Measurements from ENCODE around the gene CTSE. TPM values are rescaled to one million over a fixed set of nuclear protein-coding genes. Genes with fewer than 3 reads are reported as not detected.

CTSE gene
- total and polyA plus RNA-seq, 2 of the 13 experiments (the other 11 are each of a cell fraction or from before 2014, with no cell fraction given) = 0.50 to 0.69 TPM

GRCh38 chr1:206048582-206048981, 24.9 kb upstream of the CTSE start:
- H3K4me1 ChIP-seq (ENCODE audit: insufficient read depth, low read length) = peaks cover 48% of the 10 kb centered on the region
- no peaks in the 10 kb centered on the region for H4K20me1 ChIP-seq (ENCODE audit: insufficient read depth, low read length)
- ChIA-PET CTCF (ENCODE audit: low intra/inter-chr PET ratio, low total read pairs) (no interaction called here), POLR2A (interaction anchor here (0.6 to 1.1 kb wide), 6 partner anchors 9 to 299 kb away, joined by 3 to 6 read pairs (median 3); no protein-coding TSS in a partner anchor)
- WGBS (ENCODE audit: low lambda C conversion rate) = 0% methylated on average over 6 of the region's 6 CpGs
- H2AFZ ChIP-seq (ENCODE audit: low read length) = no peak overlapping the region
- H3K27me3 ChIP-seq (ENCODE audit: control insufficient read depth in 1 of 2, insufficient read depth in 2 of 2, low read length in 2 of 2) = no peaks in the 10 kb centered on the region
- FAIRE-seq = peak; percentile 59
- peak overlapping the region; percentile 56 for H3K27ac ChIP-seq (ENCODE audit: extremely low read length, insufficient read depth, low read length)
- no peaks in the 10 kb centered on the region for H3K9me3 ChIP-seq (ENCODE audit: low read length)
- H3K36me3 ChIP-seq (replicated peaks in 1 of 2; ENCODE audit: control insufficient read depth in 1 of 2, insufficient read depth in 2 of 2, low read length in 2 of 2) = no peaks in the 10 kb centered on the region
- ATAC-seq = peak; percentile 85
- no TSS peak for BruUV-seq (replicated peaks)
- H3K79me2 ChIP-seq (ENCODE audit: insufficient read depth, low read length) = peaks cover 8% of the 10 kb centered on the region
- peak; percentile 86 for DNase-seq (ENCODE audit: low spot score)
- in situ Hi-C loops (cut with HindIII; ENCODE audit: extremely low pct_ligation_motif_present, low pct_unique_long_range_greater_than_20kb) (no loop called here), intact Hi-C loops (cut with micrococcal nuclease; ENCODE audit: unreplicated experiment) (no loop called here)
- 0 out of 2 replicates have a peak overlapping the region, but pooled peaks have one; percentile 42 for H3K9ac ChIP-seq (ENCODE audit: insufficient read depth, low read depth, low read length)
- H3K4me2 ChIP-seq (ENCODE audit: low read depth, low read length) = peak overlapping the region; percentile 78
- H3K4me3 ChIP-seq (replicated peaks in 1 of 3; ENCODE audit: insufficient read depth in 1 of 3, low read depth in 2 of 3, low read length in 3 of 3) = peak overlapping the region; percentile 31 to 52 (median 45); a peak in 4 of 6 replicates
- TF ChIP-seq SRSF1 (optimal IDR thresholded peaks at IDR 0.05; ENCODE audit: low read depth, low read length) = no peak
- peak; percentile 80; the same call in 1 of the 2 replicates for TF ChIP-seq ZNF614 (CRISPR knock-in tag; IDR thresholded peaks at IDR 0.05; ENCODE audit: borderline replicate concordance)
- peak; percentile 30; the same call in 1 of the 2 replicates for TF ChIP-seq FOXK1 (CRISPR knock-in tag; IDR thresholded peaks at IDR 0.05; ENCODE audit: borderline replicate concordance, low read depth)
- TF ChIP-seq ZNF501 (CRISPR knock-in tag; IDR thresholded peaks at IDR 0.05) = no peak
- no peak for TF ChIP-seq HNF1A (IDR thresholded peaks at IDR 0.05; ENCODE audit: low read depth)
- TF ChIP-seq HNF1A (CRISPR knock-in tag; IDR thresholded peaks at IDR 0.05; ENCODE audit: borderline replicate concordance) = peak; percentile 17; the same call in 1 of the 2 replicates
- TF ChIP-seq ZGPAT (CRISPR knock-in tag; IDR thresholded peaks at IDR 0.05) = peak; percentile 47; the same call in 1 of the 2 replicates
- no peak for TF ChIP-seq ZNF784 (CRISPR knock-in tag; IDR thresholded peaks at IDR 0.05; ENCODE audit: borderline replicate concordance)
- peak; percentile 98 for TF ChIP-seq HNF4A (CRISPR knock-in tag; IDR thresholded peaks at IDR 0.05)
- TF ChIP-seq SKI (IDR thresholded peaks at IDR 0.05; ENCODE audit: partially characterized antibody) = no peak
- TF ChIP-seq ARID3A (IDR thresholded peaks at IDR 0.05; ENCODE audit: low read depth, low read length) = no peak
- no peak for TF ChIP-seq ARID2 (CRISPR knock-in tag; IDR thresholded peaks at IDR 0.05; ENCODE audit: borderline replicate concordance)
- peak; percentile 52; the same call in 1 of the 2 replicates for TF ChIP-seq ZNF441 (CRISPR knock-in tag; IDR thresholded peaks at IDR 0.05; ENCODE audit: borderline replicate concordance)
- no peak for TF ChIP-seq ZNF232 (CRISPR knock-in tag; IDR thresholded peaks at IDR 0.05; ENCODE audit: borderline replicate concordance)
- TF ChIP-seq TBX3 (IDR thresholded peaks at IDR 0.05; ENCODE audit: borderline replicate concordance) = no peak
- TF ChIP-seq ZC3H4 (CRISPR knock-in tag; IDR thresholded peaks at IDR 0.05; ENCODE audit: borderline replicate concordance) = no peak
- TF ChIP-seq TAF15 (IDR thresholded peaks at IDR 0.05; ENCODE audit: low read depth, low read length, poor library complexity, severe bottlenecking) = no peak

Data from HepG2 (cell line).